Measurements from ENCODE around the gene PRDX6.
"Not testable (repeated sequence)": the region's sequence is repeated elsewhere in the genome, so short reads cannot be mapped to it uniquely, and the experiment has no call there.

The PRDX6 gene

DNA sequence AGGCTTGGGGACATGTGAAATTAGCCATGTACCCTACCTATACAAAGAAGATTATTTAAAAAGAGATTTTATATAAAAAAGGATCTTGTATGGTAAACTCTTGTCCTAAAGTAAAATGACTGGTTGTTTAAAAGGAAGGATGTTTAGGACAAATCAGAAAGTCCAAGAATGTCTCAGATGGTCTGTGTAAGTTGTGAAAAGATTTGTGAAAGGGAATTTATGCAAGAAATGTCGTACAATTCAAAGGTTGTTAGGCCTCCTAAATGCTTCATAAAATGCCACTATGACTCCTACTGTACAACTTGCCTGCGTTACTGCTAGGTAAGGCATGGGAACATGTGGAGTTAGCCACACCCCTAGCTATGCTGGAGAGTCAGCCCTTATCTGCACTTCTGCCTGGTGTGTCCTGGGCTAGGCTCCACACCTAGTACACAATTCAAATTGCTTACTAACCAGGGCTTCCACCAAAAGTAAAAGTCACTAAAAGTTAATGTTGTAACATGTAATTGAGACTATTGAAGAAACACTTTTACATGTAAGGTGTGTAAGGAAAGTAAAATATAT lies 19.7 kb downstream of the PRDX6 start:
- DNase-seq (ENCODE audit: low read depth in 2 of 2), result no peak

- DNase-seq (ENCODE audit: low read depth in 2 of 2), result no peak
Observed at GRCh38 chr1:173499729-173500128, 22.6 kb downstream of the PRDX6 start.

- no peak for DNase-seq (ENCODE audit: low read depth in 2 of 2)
Observed at GRCh38 chr1:173502104-173502503, 25.0 kb downstream of the PRDX6 start.

GRCh38 chr1:173503391-173503790 lies 26.3 kb downstream of the PRDX6 start:
- no peak for DNase-seq (ENCODE audit: low read depth in 2 of 2)

GRCh38 chr1:173504268-173504667 lies 27.1 kb downstream of the PRDX6 start:
- no peak for DNase-seq (ENCODE audit: low read depth in 2 of 2)

DNA sequence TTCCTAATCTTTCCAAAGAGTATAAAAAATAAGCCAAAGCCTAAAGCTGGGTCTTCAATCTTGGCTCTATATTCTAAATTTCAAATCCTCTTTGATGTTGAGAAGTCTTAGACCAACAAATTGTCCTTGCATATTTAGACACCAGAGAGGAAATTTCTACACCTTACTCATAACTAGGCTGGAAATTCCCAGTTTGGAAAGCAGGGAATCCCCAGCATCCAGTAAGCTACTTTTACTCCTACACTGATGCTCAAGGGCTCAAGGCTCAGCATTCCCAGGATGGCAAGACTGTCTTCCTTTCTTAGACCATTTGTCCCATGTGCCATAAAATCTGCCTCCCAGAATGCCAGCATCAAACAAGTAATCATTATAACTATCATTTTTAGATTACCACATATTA lies 28.3 kb downstream of the PRDX6 start:
- DNase-seq (ENCODE audit: low read depth in 2 of 2), result no peak

DNA sequence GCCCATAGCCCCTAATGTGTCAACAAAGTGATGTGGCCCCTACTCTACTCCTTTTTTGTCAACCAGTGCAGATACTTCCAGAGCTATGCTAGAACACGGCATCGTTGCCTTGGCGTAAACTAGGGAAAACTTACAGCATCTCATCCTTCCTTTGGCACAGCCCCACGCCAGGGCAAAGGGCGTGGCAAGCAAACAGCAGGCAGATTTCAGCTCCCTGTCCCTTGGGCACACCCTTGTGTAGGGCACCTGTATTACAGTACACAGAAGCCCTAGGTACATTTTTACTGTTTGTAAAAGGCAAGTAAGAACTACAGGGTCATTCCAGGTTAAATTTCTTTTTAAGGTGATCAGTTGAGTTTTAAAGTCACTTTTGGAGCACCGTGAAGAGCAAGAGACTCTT lies 29.3 kb downstream of the PRDX6 start:
- DNase-seq (ENCODE audit: low read depth in 2 of 2), result no peak

GRCh38 chr1:173507205-173507846 lies 30.2 kb downstream of the PRDX6 start:
- DNase-seq (ENCODE audit: low read depth in 2 of 2), result no peak

- no peak for DNase-seq (ENCODE audit: low read depth in 2 of 2)
Observed at GRCh38 chr1:173507847-173508209, 30.7 kb downstream of the PRDX6 start.

DNA sequence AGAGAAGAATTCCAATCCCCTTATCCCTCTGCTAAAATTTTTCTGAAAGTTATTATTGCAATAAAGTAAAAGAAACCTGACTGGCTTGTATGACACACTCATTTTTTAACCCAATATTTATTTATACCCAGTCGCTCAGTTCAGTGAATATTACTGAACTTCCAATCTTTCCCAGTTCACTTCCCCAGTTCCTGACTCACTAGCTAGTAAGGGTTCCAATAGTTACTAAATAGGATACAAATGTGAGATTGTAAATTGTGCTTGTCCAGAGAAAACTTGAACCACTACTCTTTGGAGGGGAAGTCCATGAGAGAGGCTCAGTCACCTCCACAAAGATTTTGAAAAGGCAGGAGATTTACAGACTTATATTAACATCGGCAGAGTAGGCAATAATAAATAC lies 31.4 kb downstream of the PRDX6 start:
- DNase-seq (ENCODE audit: low read depth in 2 of 2), result no peak

- DNase-seq (ENCODE audit: low read depth in 2 of 2), result no peak
Observed at GRCh38 chr1:173509797-173510196, 32.7 kb downstream of the PRDX6 start.

DNA sequence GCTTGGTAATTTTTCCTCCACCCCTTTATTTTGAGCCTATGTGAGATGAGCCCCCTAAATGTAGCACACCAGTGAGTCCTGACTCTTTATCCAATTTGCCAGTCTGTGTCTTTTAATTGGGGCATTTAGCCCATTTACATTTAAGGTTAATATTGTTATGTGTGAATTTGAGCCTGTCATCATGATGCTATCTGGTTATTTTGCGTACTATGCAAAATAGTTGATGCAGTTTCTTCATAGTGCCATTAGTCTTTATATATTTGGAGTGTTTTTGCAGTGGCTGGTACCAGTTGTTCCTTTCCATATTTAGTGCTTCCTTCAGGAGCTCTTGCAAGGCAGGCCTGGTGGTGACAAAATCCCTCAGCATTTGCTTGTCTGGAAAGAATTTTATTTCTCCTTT lies 37.4 kb downstream of the PRDX6 start:
- DNase-seq (ENCODE audit: low read depth in 2 of 2), result not testable (repeated sequence)

DNA sequence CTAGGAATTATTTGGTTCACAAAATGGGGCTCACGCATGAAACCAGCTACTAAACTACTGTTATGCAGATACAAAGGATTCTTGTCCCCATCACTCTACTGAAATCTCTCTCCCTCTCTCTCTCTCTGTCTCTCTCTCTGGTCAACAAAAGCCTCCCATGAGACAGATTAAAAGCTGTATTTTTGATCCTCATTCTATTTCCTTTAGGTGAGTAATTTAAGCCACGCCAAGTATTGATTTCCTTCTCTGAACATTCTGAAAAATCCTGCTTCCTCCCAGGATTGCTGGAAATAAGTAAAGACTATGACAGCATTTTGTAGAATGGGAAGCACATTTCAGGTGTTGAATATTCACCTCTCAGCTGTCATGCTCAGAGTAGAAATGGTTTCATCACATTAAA lies 43.7 kb downstream of the PRDX6 start:
- DNase-seq (ENCODE audit: low read depth in 2 of 2), result no peak

GRCh38 chr1:173523329-173523728 lies 46.2 kb downstream of the PRDX6 start:
- no peak for DNase-seq (ENCODE audit: low read depth in 2 of 2)

- no peak for DNase-seq (ENCODE audit: low read depth in 2 of 2)
Observed at GRCh38 chr1:173525926-173526325, 48.8 kb downstream of the PRDX6 start.

GRCh38 chr1:173527151-173527826 lies 50.2 kb downstream of the PRDX6 start:
- no peak for DNase-seq (ENCODE audit: low read depth in 2 of 2)

DNA sequence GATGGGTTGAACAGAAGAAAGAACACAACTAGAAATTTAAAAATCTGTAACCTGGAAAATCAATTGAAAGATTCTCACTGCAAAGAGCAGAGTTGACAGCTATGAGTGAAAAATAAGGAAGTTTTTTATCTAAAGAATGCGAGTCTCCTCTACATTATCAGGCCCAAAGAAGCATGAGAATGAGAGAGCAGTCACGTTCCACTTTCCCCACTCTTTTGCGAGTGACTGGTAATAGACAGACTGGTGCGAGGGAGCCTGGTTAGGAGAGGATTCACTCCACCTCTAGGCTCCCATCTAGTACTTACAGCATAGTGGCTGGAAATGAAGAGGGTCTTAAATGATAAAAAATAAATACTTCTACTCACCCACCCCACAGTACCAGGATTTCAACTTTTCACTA lies 52.0 kb downstream of the PRDX6 start:
- no peak for DNase-seq (ENCODE audit: low read depth in 2 of 2)

- DNase-seq (ENCODE audit: low read depth in 2 of 2), result no peak
Observed at GRCh38 chr1:173530795-173531693, 53.9 kb downstream of the PRDX6 start.

- DNase-seq (ENCODE audit: low read depth in 2 of 2), result no peak
Observed at GRCh38 chr1:173532237-173532636, 55.1 kb downstream of the PRDX6 start.

DNA sequence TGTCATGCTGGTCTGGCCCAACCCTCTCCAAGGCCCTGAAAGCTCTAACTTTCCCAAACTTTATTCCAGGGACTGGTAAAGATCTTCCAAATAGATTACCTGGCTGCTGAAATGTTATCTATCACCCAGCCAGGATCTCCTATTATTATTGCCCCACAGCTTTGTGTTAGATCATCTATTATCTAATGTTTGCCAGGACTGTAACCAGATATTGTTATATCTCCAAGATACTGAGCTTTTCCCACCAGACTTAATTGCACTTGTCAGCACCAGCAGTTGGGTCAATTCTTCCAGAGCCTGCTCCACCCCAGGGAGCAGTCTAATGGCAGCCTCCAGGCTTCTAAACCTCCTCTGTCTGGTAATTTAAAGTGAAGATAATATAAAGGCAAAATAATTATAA lies 59.1 kb downstream of the PRDX6 start:
- DNase-seq (ENCODE audit: low read depth in 2 of 2), result no peak

Measured in stimulated activated CD4-positive, alpha-beta T cell treated with anti-CD3 and anti-CD28 coated beads, Interleukin-1b, Interleukin-23, amount 100 ng/mL, for 1 hour (primary cell).